Thyroid gland (tissue), 4 donors: Measurements from ENCODE around the gene S100Z. TPM values are rescaled to one million over a fixed set of nuclear protein-coding genes. Genes with fewer than 3 reads are reported as not detected.

ENCODE experiments used
- DNase-seq, 2 donors: peaks; one replicate each; pipeline ENCODE4 v3.0.0-alpha.2; 2019
- H3K27ac ChIP-seq, 3 donors: fragments of 200-600 bp; sonication (generic); 1 replicate in 2 of 3; 2 replicates in 1 of 3; pipeline ENCODE4 v1.5.1; 2016 to 2019; ENCODE audit warnings: mild to moderate bottlenecking in 1 of 3, moderate library complexity in 1 of 3
- H3K27me3 ChIP-seq: fragments of 200-600 bp; sonication (generic); one replicate; pipeline ENCODE4 v1.5.1; 2019
- H3K36me3 ChIP-seq, 2 donors: fragments of 200-600 bp; sonication (generic); one replicate each; pipeline ENCODE4 v1.5.1; 2016 to 2019
- H3K4me1 ChIP-seq, 2 donors: fragments of 200-600 bp; sonication (generic); one replicate each; pipeline ENCODE4 v1.5.1; 2017 to 2019
- H3K4me3 ChIP-seq, 3 donors: fragments of 200-600 bp; sonication (generic); replicated peaks in 1 of 3; 1 replicate in 2 of 3; 2 replicates in 1 of 3; pipeline ENCODE4 v1.5.1; 2016; ENCODE audit warnings: mild to moderate bottlenecking in 1 of 3
- H3K9me3 ChIP-seq: fragments of 200-600 bp; sonication (generic); one replicate; pipeline ENCODE4 v1.5.1; 2017
- CTCF ChIP-seq, 6 experiments: fragments of 200-600 bp in 3 of 6; fragments of 450-650 bp in 3 of 6; sonication (generic) in 3 of 6; IDR thresholded peaks; one replicate each; pipeline ENCODE4 v1.5.1; 2016 to 2019; ENCODE audit warnings: antibody characterized with exemption in 6 of 6, mild to moderate bottlenecking in 2 of 6, inconsistent platforms in 1 of 6, moderate library complexity in 1 of 6
- POLR2A ChIP-seq, 2 donors: fragments of 450-650 bp; IDR thresholded peaks; one replicate each; pipeline ENCODE4 v1.6.1; 2017; ENCODE audit warnings: antibody characterized with exemption in 2 of 2, mild to moderate bottlenecking in 2 of 2, moderate library complexity in 1 of 2
- WGBS, 2 donors: methylation state at CpG; one replicate each; pipeline ENCODE4 v1.1.5; 2017; 5-methylcytosine and 5-hydroxymethylcytosine counted together
- intact Hi-C: fragments of 100-400 bp; cut with DNase I; formaldehyde crosslinking; loops from one replicate; pipeline ENCODE4 v1.15.1; 2023
- total RNA-seq, 4 donors: library from RNA; depleted of rRNA; stranded (reverse); fragments of >200 nt; gene quantifications; one replicate each; pipeline ENCODE4 v1.2.3, GENCODE V29; 2016

S100Z gene
- total RNA-seq, 4 donors from 2014 or later = not detected

GRCh38 chr5:76863001-76863400, 13.2 kb downstream of the S100Z start:
- H3K27ac ChIP-seq = no peak overlapping the region
- no peaks in the 10 kb centered on the region for H3K9me3 ChIP-seq
- H3K4me1 ChIP-seq = no peaks in the 10 kb centered on the region
- no peak for DNase-seq
- no peaks in the 10 kb centered on the region for H3K27me3 ChIP-seq
- WGBS, 2 donors = 33 to 43% methylated on average over 1 of the region's 1 CpG
- H3K4me3 ChIP-seq = no peak overlapping the region
- intact Hi-C loops = no loop called here
- no peaks in the 10 kb centered on the region for H3K36me3 ChIP-seq
- TF ChIP-seq CTCF (IDR thresholded peaks at IDR 0.05) (no peak), POLR2A (IDR thresholded peaks at IDR 0.05) (no peak)

- no peaks in the 10 kb centered on the region for H3K9me3 ChIP-seq
- H3K4me3 ChIP-seq = no peak overlapping the region
- TF ChIP-seq CTCF (IDR thresholded peaks at IDR 0.05) (no peak), POLR2A (IDR thresholded peaks at IDR 0.05) (no peak)
- no peak for DNase-seq
- H3K27me3 ChIP-seq = no peaks in the 10 kb centered on the region
- WGBS, 2 donors = 92 to 96% methylated on average over 2 of the region's 2 CpGs
- intact Hi-C loops = loop anchor here (5.0 kb wide), 1 partner anchor 151 kb away; no protein-coding TSS in a partner anchor
- H3K4me1 ChIP-seq = no peaks in the 10 kb centered on the region
- H3K27ac ChIP-seq = no peak overlapping the region
- H3K36me3 ChIP-seq = no peaks in the 10 kb centered on the region
Observed at GRCh38 chr5:76866503-76866902, 16.7 kb downstream of the S100Z start.

- no peaks in the 10 kb centered on the region for H3K27me3 ChIP-seq
- H3K36me3 ChIP-seq = no peaks in the 10 kb centered on the region
- no peaks in the 10 kb centered on the region for H3K9me3 ChIP-seq
- no peak for DNase-seq
- WGBS, 2 donors = 84 to 85% methylated on average over 4 of the region's 4 CpGs
- intact Hi-C loops = loop anchor here (5.0 kb wide), 1 partner anchor 150 kb away; no protein-coding TSS in a partner anchor
- H3K4me1 ChIP-seq = no peaks in the 10 kb centered on the region
- H3K4me3 ChIP-seq = no peak overlapping the region
- no peak for TF ChIP-seq POLR2A (IDR thresholded peaks at IDR 0.05)
- no peak for TF ChIP-seq CTCF (IDR thresholded peaks at IDR 0.05)
- H3K27ac ChIP-seq = no peak overlapping the region
Observed at GRCh38 chr5:76867038-76867437, 17.2 kb downstream of the S100Z start.

- intact Hi-C loops = loop anchor here (5.0 kb wide), 1 partner anchor 149 kb away; no protein-coding TSS in a partner anchor
- WGBS, 2 donors = 68 to 69% methylated on average over 8 of the region's 8 CpGs
- TF ChIP-seq CTCF (IDR thresholded peaks at IDR 0.05) = peak; percentile 43 to 89 (median 86)
- no peak for TF ChIP-seq POLR2A (IDR thresholded peaks at IDR 0.05)
- Histone ChIP-seq H3K4me3 (no peak overlapping the region), H3K27me3 (no peaks in the 10 kb centered on the region), H3K9me3 (no peaks in the 10 kb centered on the region), H3K4me1 (no peaks in the 10 kb centered on the region), H3K36me3 (no peaks in the 10 kb centered on the region), H3K27ac (no peak overlapping the region)
- peak; percentile 63 to 67 for DNase-seq
Observed at GRCh38 chr5:76867827-76868693, 18.2 kb downstream of the S100Z start.

- no peak for DNase-seq
- no peaks in the 10 kb centered on the region for H3K27me3 ChIP-seq
- H3K27ac ChIP-seq = no peak overlapping the region
- intact Hi-C loops = no loop called here
- no peak overlapping the region for H3K4me3 ChIP-seq
- no peaks in the 10 kb centered on the region for H3K4me1 ChIP-seq
- H3K36me3 ChIP-seq = no peaks in the 10 kb centered on the region
- TF ChIP-seq CTCF (IDR thresholded peaks at IDR 0.05) (no peak), POLR2A (IDR thresholded peaks at IDR 0.05) (no peak)
- WGBS, 2 donors = 81 to 85% methylated on average over 6 of the region's 6 CpGs
- no peaks in the 10 kb centered on the region for H3K9me3 ChIP-seq
Observed at GRCh38 chr5:76870046-76870445, 20.2 kb downstream of the S100Z start.
